ENCODE data around the gene ID2.

ID2 gene

DNA sequence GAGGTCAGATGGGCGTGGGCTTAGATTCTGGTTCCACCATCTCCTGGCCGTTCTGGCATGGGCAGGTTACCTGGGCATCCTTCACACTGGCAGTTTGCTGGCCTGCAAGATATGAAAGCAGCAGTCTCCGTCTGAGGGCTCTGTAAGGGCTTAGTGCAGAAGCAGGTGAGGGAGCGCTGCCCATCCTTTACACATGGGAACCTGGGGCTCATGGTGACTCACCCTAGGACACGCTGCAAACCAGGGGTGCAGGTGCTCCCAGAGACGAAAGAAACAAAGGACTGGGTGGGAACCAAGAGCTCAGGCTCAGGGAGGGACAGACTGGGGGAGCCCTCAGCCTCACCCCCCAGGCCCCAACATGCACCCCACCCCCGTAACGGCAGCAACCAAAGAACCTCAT lies 10.7 kb upstream of the ID2 start:
- no peaks in the 10 kb centered on the region for H3K27me3 ChIP-seq (ENCODE audit: insufficient read depth, low read length, poor library complexity, severe bottlenecking)
- H3K9me3 ChIP-seq (ENCODE audit: insufficient read depth, low read depth, low read length) = peaks cover 8% of the 10 kb centered on the region; the same call in 1 of the 2 replicates
- no peaks in the 10 kb centered on the region for H3K9me2 ChIP-seq (replicated peaks; ENCODE audit: low read depth, low read length)
- H3F3A ChIP-seq (ENCODE audit: low read depth) = no peaks in the 10 kb centered on the region
- H3K36me3 ChIP-seq (ENCODE audit: insufficient read depth, low read length) = no peaks in the 10 kb centered on the region
- no peaks in the 10 kb centered on the region for H3K79me2 ChIP-seq (ENCODE audit: insufficient read depth, low read length)
- H2AFZ ChIP-seq (ENCODE audit: low read length) = no peak overlapping the region
- H3K4me2 ChIP-seq (ENCODE audit: low read depth, low read length, poor library complexity, severe bottlenecking) = no peak overlapping the region
- TF ChIP-seq, protein P1, sequence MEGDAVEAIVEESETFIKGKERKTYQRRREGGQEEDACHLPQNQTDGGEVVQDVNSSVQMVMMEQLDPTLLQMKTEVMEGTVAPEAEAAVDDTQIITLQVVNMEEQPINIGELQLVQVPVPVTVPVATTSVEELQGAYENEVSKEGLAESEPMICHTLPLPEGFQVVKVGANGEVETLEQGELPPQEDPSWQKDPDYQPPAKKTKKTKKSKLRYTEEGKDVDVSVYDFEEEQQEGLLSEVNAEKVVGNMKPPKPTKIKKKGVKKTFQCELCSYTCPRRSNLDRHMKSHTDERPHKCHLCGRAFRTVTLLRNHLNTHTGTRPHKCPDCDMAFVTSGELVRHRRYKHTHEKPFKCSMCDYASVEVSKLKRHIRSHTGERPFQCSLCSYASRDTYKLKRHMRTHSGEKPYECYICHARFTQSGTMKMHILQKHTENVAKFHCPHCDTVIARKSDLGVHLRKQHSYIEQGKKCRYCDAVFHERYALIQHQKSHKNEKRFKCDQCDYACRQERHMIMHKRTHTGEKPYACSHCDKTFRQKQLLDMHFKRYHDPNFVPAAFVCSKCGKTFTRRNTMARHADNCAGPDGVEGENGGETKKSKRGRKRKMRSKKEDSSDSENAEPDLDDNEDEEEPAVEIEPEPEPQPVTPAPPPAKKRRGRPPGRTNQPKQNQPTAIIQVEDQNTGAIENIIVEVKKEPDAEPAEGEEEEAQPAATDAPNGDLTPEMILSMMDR (conservative IDR thresholded peaks at IDR 0.05; ENCODE audit: low read length) = no peak
- TF ChIP-seq EZH2phosphoT487 (IDR thresholded peaks at IDR 0.05; ENCODE audit: borderline replicate concordance) = no peak
- H4K20me1 ChIP-seq (ENCODE audit: insufficient read depth, low read length, poor library complexity, severe bottlenecking) = no peaks in the 10 kb centered on the region
- H3K9ac ChIP-seq (ENCODE audit: low read depth, low read length, poor library complexity, severe bottlenecking) = no peak overlapping the region
- no peaks in the 10 kb centered on the region for H3K4me1 ChIP-seq (ENCODE audit: insufficient read depth, low read length, poor library complexity, severe bottlenecking)
- no peak overlapping the region for H3K4me3 ChIP-seq (ENCODE audit: low read length, poor library complexity, severe bottlenecking)

DNA sequence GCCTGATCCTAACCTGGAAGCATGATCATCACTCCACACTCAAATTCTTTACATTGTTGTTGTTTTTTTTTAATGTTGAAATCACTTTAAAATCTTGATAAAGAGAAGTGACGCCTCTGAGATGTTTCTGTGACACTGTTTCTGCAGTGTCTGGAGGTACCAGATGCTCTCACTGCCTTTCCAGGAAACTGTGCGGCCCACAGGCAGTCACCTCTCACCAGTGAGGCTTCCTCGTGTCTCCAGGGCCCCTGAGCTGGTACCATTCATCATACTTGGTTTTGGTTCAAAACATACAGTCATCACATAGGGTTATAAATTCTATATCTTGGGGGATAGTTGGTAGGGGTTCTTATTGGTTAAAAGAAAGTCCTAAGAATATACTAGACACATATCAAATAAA lies 10.1 kb upstream of the ID2 start:
- H3K4me1 ChIP-seq (ENCODE audit: insufficient read depth, low read length, poor library complexity, severe bottlenecking) = no peaks in the 10 kb centered on the region
- H3K4me2 ChIP-seq (ENCODE audit: low read depth, low read length, poor library complexity, severe bottlenecking) = no peak overlapping the region
- no peaks in the 10 kb centered on the region for H3K9me2 ChIP-seq (replicated peaks; ENCODE audit: low read depth, low read length)
- no peaks in the 10 kb centered on the region for H3K79me2 ChIP-seq (ENCODE audit: insufficient read depth, low read length)
- no peaks in the 10 kb centered on the region for H3K27me3 ChIP-seq (ENCODE audit: insufficient read depth, low read length, poor library complexity, severe bottlenecking)
- H2AFZ ChIP-seq (ENCODE audit: low read length) = no peak overlapping the region
- no peaks in the 10 kb centered on the region for H4K20me1 ChIP-seq (ENCODE audit: insufficient read depth, low read length, poor library complexity, severe bottlenecking)
- no peaks in the 10 kb centered on the region for H3K36me3 ChIP-seq (ENCODE audit: insufficient read depth, low read length)
- no peak overlapping the region for H3K4me3 ChIP-seq (ENCODE audit: low read length, poor library complexity, severe bottlenecking)
- TF ChIP-seq, protein P1 (conservative IDR thresholded peaks at IDR 0.05; ENCODE audit: low read length) = no peak
- no peak for TF ChIP-seq EZH2phosphoT487 (IDR thresholded peaks at IDR 0.05; ENCODE audit: borderline replicate concordance)
- H3K9ac ChIP-seq (ENCODE audit: low read depth, low read length, poor library complexity, severe bottlenecking) = no peak overlapping the region
- H3K9me3 ChIP-seq (ENCODE audit: insufficient read depth, low read depth, low read length) = peaks cover 8% of the 10 kb centered on the region; the same call in 1 of the 2 replicates
- H3F3A ChIP-seq (ENCODE audit: low read depth) = no peaks in the 10 kb centered on the region

DNA sequence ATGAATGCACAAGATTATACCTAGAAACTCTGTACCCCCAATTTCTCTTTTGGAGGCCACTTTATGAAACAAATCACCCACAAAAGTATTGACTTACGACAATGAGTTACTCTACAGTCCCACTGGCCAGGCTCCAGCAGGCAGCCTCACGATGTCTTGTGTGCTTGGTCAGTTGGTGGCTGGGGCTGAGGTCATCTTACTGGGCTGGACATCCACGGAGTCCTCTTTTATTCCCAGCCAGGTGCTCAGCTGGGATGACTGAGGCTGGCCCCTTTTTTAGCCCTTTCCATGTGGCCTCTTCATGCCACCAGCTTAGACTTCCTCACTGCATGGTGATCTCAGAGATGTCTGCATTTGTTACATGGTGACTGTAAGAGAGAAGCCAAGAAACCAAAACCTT lies 8.9 kb upstream of the ID2 start:
- Histone ChIP-seq H3K9me2 (replicated peaks; ENCODE audit: low read depth, low read length) (no peaks in the 10 kb centered on the region), H3K36me3 (ENCODE audit: insufficient read depth, low read length) (no peaks in the 10 kb centered on the region), H3K9ac (ENCODE audit: low read depth, low read length, poor library complexity, severe bottlenecking) (no peak overlapping the region), H4K20me1 (ENCODE audit: insufficient read depth, low read length, poor library complexity, severe bottlenecking) (no peaks in the 10 kb centered on the region), H3K27me3 (ENCODE audit: insufficient read depth, low read length, poor library complexity, severe bottlenecking) (no peaks in the 10 kb centered on the region), H3K79me2 (ENCODE audit: insufficient read depth, low read length) (no peaks in the 10 kb centered on the region), H3K9me3 (ENCODE audit: insufficient read depth, low read depth, low read length) (peaks cover 8% of the 10 kb centered on the region; the same call in 1 of the 2 replicates), H2AFZ (ENCODE audit: low read length) (no peak overlapping the region), H3F3A (ENCODE audit: low read depth) (no peaks in the 10 kb centered on the region), H3K4me2 (ENCODE audit: low read depth, low read length, poor library complexity, severe bottlenecking) (no peak overlapping the region), H3K4me1 (ENCODE audit: insufficient read depth, low read length, poor library complexity, severe bottlenecking) (no peaks in the 10 kb centered on the region), H3K4me3 (ENCODE audit: low read length, poor library complexity, severe bottlenecking) (no peak overlapping the region)
- TF ChIP-seq EZH2phosphoT487 (IDR thresholded peaks at IDR 0.05; ENCODE audit: borderline replicate concordance) = no peak
- TF ChIP-seq, protein P1 (conservative IDR thresholded peaks at IDR 0.05; ENCODE audit: low read length) = no peak

Data from Loucy (cell line).